Raji (cell line): ENCODE data around the gene ANKRD34A.

Experiments
- POLR2A ChIP-seq: IDR thresholded peaks from 2 replicates; pipeline ENCODE4 v1.6.1; 2011; ENCODE audit warnings: low read depth, low read length, control low read depth; ENCODE audit not compliant: insufficient read depth

ANKRD34A gene

DNA sequence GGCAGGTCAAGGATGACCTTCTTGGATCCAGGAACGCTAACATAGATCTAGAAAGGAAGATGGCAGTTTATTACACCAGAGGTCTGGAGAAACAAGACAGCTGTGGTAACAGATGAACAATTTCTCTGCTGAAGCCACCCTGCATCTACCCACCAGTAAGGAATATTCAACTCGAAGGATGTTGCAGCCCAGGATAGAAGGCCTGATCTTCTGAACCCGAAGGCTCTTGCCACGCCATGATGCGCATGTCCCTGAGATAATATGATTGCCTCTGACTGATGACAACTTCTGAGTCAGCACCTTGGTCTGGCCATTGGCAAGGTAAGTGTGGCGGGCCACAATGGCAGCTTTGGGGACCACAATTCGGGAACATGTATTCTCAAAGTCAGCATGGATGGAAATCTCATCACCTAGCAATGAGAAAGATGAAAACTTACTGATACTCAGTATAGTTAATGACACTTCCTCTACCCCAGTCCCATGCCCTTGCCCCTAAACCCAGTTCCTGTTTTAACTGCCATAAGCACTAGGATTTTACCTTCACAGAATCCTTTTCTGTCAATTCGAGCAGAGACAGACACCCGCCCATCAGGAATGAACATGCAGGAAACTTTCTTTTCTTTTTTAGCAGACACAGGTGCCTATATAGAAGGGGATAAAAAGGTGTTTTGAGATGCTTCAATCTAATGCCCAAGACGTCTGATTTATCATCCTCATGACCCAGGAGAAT, 30.2 kb upstream of the ANKRD34A start:
- TF ChIP-seq POLR2A, result 0 out of 2 replicates have a peak, but pooled peaks have one; percentile 4

GRCh38 chr1:145993618-145994390, 29.4 kb upstream of the ANKRD34A start:
- no peak for TF ChIP-seq POLR2A

- TF ChIP-seq POLR2A, result no peak
Measured at GRCh38 chr1:145992958-145993617, 28.7 kb upstream of the ANKRD34A start.

- no peak for TF ChIP-seq POLR2A
Measured at GRCh38 chr1:145992502-145992936, 28.1 kb upstream of the ANKRD34A start.

GRCh38 chr1:145991735-145992412, 27.5 kb upstream of the ANKRD34A start:
- peak; percentile 67 for TF ChIP-seq POLR2A

DNA sequence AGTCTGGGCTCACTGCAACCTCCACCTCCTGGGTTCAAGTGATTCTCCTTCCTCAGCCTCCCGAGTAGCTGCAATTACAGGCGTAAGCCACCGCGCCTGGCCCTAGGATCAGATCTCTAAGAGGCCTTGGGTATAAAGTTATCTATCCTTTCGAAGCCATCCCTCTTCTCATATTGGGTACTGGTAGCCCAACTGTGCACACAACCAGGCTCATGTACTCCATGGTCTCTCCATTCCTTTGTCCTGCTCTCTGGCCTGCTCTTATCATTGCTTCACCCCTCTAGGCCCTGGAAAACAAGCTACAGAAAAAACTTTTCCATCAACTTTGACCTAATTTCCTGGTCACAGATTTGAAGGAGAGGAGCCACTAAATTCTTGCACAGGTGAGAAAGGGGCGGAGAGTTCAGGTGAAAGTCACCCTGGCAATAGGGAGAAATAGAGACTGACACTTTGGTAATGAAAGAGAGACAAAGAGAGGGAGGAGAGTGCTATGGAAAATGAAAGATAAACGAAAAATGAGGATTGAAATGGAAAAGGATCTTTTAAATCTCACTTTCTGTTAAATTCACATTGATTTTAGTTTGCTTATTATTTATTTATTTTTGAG, 26.0 kb upstream of the ANKRD34A start:
- no peak for TF ChIP-seq POLR2A

DNA sequence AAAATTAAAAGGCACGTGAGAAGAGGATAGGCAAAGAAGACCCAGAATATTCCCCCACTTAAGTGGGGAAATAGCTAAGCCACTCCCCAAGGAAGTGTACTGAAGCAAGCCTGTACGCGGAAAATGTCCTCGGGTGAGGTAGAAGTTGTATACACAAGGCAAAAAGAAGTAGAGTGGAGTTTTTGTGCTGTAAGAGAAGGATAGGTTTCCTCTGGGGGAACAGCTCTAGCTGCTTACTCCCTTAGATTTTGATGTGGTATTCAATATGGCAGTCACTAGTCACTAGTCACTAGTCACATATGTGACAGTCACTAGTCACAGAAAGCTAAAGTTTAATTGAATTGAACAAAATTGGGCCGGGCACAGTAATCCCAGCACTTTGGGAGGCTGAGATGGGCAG, 24.4 kb upstream of the ANKRD34A start:
- TF ChIP-seq POLR2A, result no peak

DNA sequence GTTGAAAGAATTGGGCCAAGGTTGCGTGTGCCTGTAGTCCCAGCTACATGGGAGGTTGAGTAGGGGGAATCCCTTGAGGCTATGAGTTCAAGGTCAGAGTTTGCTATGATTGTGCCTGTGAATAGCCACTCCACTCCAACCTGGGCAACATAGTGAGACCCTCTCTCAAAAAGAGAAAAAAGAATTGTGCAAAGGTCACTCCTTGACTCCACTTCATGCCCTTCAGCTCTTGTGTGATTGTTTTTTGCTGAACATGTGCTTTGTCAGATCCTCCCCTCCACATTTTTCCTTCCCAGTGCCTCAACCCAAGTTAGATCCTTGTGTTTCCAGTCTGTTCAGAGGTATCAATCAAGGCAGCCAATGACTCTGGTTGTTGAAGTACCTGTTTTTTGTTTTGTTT, 23.6 kb upstream of the ANKRD34A start:
- TF ChIP-seq POLR2A, result no peak

DNA sequence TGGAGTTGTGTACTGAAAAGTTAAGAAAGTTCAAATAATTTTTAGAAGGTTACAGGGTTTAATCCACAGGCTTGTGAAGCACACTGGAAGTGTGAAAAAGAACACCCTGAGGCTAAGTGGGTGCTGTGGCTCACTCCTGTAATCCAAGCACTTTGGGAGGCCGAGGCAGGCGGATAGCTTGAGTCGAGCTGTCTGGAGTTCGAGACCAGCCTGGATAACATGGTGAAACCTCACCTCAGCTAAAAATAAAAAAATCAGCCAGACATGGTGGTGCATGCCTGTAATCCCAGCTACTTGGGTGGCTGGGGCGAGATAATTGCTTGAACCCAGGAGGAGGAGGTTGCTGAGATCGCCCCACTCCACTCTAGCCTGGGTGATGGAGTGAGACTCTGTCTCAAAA, 22.2 kb upstream of the ANKRD34A start:
- no peak for TF ChIP-seq POLR2A

GRCh38 chr1:145985502-145986439, 21.4 kb upstream of the ANKRD34A start:
- no peak for TF ChIP-seq POLR2A

GRCh38 chr1:145985129-145985501, 20.7 kb upstream of the ANKRD34A start:
- no peak for TF ChIP-seq POLR2A

DNA sequence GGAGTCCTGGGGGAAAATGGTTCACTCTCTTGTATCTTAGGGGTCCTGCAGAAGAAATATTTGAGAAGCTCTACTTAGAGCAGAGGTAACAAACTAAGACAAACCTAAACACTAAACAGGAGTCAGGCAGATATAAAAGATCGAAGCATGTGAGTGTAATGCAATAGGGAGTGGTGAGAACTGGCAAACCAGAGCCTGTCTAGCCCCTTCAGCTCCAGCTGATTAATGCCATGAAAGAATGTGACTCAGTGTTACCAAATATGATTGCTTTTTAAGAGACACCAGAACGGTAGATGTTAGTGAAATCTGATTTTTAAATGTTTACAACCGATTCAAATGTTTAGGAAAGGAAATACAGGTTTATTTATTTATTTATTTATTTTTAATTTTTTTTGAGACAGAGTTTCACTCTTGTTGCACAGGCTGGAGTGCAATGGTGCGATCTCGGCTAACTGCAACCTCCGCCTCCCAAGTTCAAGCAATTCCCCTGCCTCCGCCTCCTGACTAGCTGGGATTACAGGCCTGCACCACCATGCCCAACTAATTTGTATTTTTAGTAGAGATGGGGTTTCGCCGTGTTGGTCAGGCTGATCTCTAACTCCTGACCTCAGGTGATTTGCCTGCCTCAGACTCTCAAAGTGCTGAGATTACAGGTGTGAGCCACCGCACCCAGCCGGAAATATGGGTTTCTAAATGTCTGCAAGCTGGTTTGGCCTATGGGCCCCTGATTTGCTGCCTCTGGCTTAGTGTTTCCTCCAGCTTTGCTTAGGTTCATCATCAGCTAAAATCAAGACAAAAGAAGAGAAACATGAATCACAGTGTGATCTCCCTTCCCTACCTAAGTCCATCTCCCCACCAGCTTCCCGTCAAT, 19.8 kb upstream of the ANKRD34A start:
- TF ChIP-seq POLR2A, result no peak

GRCh38 chr1:145983206-145983675, 18.9 kb upstream of the ANKRD34A start:
- no peak for TF ChIP-seq POLR2A
